Activated T-cell treated with anti-CD3 and anti-CD28 coated beads, Interleukin-2, amount 50 U/mL, for 4 hours (primary cell): ENCODE measurements around the gene AMY1B. TPM values are rescaled to one million over a fixed set of nuclear protein-coding genes. Genes with fewer than 3 reads are reported as not detected.
"Not testable (repeated sequence)": the region's sequence is repeated elsewhere in the genome, so short reads cannot be mapped to it uniquely, and the experiment has no call there.

Experiments used
- ATAC-seq, 2 donors: fragments of 200-7000 bp; cut with Tn5 transposase; one replicate each; pipeline ENCODE4 v1.10.0; 2021
- DNase-seq: peaks from one replicate; pipeline ENCODE4 v3.0.0-alpha.2; 2020
- H3K27me3 Mint-ChIP-seq: one replicate; pipeline ENCODE4 v1.8.0; 2021; ENCODE audit warnings: low read depth, mixed read lengths
- H3K36me3 Mint-ChIP-seq: one replicate; pipeline ENCODE4 v1.8.0; 2022; ENCODE audit warnings: mixed read lengths; ENCODE audit not compliant: insufficient read depth
- H3K4me1 Mint-ChIP-seq: one replicate; pipeline ENCODE4 v1.8.0; 2021; ENCODE audit warnings: low read depth, mixed read lengths
- H3K4me3 Mint-ChIP-seq: one replicate; pipeline ENCODE4 v1.8.0; 2021; ENCODE audit warnings: mild to moderate bottlenecking, moderate library complexity, mixed read lengths
- H3K9me3 Mint-ChIP-seq: one replicate; pipeline ENCODE4 v1.8.0; 2021; ENCODE audit warnings: mixed read lengths
- total RNA-seq, 3 donors: library from RNA; stranded (reverse); gene quantifications; one replicate each; pipeline ENCODE4 v1.2.1, GENCODE V29; 2021

AMY1B gene
- total RNA-seq, 3 donors from 2014 or later, result not detected

GRCh38 chr1:103650305-103650704 lies 45.7 kb downstream of the AMY1B start:
- H3K27me3 Mint-ChIP-seq, ATAC-seq, H3K9me3 Mint-ChIP-seq, DNase-seq, H3K36me3 Mint-ChIP-seq, H3K4me3 Mint-ChIP-seq, H3K4me1 Mint-ChIP-seq: not testable (repeated sequence)

GRCh38 chr1:103643908-103644307 lies 52.1 kb downstream of the AMY1B start:
- H3K9me3 Mint-ChIP-seq, H3K4me3 Mint-ChIP-seq, H3K27me3 Mint-ChIP-seq, ATAC-seq, H3K4me1 Mint-ChIP-seq, DNase-seq, H3K36me3 Mint-ChIP-seq: not testable (repeated sequence)

- DNase-seq, ATAC-seq, H3K27me3 Mint-ChIP-seq, H3K36me3 Mint-ChIP-seq, H3K4me1 Mint-ChIP-seq, H3K9me3 Mint-ChIP-seq, H3K4me3 Mint-ChIP-seq: not testable (repeated sequence)
Observed at GRCh38 chr1:103641194-103641593, 54.8 kb downstream of the AMY1B start.

Other genes starting within 250 kb of the AMY1B start
- gene RNPC3, start 170.5 kb downstream of the AMY1B start, total RNA-seq, result 10 to 100 TPM; 13.0 to 16.0 (median 14.7) TPM
- gene AMY2B, start 124.6 kb downstream of the AMY1B start, total RNA-seq, result 1 to 10 TPM; 1.4 to 2.8 (median 1.8) TPM
- gene AMY2A, start 78.8 kb downstream of the AMY1B start, total RNA-seq, result under 1 TPM in 2 of 3 donors, not detected in 1; 0.68 to 0.90 TPM
- not detected for gene AMY1A, start 40.5 kb downstream of the AMY1B start, total RNA-seq
- gene AMY1C, start 53.7 kb upstream of the AMY1B start, total RNA-seq, result not detected